Peyer's patch (tissue), 4 donors: ENCODE measurements around the gene DLGAP1.

Experiments
- POLR2A ChIP-seq, 2 donors: fragments of 450-650 bp; IDR thresholded peaks; one replicate each; pipeline ENCODE4 v1.5.1; 2017; ENCODE audit warnings: antibody characterized with exemption in 2 of 2, mild to moderate bottlenecking in 2 of 2, moderate library complexity in 2 of 2
- TF ChIP-seq, protein P1 (sequence below), 6 experiments: fragments of 450-650 bp in 4 of 6; fragments of 200-600 bp in 2 of 6; sonication (generic) in 1 of 6; IDR thresholded peaks; one replicate each; pipeline ENCODE4 v1.5.1; 2017 to 2019; ENCODE audit warnings: antibody characterized with exemption in 6 of 6, mild to moderate bottlenecking in 3 of 6, moderate library complexity in 1 of 6

DNA sequence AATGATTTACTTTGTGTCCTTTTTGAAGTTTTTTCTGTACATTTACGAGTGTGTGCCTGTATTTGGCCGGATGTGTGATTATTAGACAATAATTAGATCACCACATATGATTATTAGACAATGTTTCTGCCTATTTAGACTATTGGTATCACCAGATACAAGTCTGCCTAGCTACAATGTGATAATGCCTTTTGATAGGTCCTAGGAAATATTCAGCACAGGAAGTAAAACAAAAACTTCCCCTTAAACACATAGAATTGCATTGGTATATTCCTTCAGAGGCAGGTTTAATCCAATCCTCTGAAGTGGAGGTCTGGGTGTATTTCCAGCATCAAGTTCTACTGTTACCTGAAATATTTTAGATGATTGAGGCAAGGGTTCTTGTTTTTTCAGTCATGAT, 730.0 kb downstream of the DLGAP1 start:
- TF ChIP-seq, protein P1, sequence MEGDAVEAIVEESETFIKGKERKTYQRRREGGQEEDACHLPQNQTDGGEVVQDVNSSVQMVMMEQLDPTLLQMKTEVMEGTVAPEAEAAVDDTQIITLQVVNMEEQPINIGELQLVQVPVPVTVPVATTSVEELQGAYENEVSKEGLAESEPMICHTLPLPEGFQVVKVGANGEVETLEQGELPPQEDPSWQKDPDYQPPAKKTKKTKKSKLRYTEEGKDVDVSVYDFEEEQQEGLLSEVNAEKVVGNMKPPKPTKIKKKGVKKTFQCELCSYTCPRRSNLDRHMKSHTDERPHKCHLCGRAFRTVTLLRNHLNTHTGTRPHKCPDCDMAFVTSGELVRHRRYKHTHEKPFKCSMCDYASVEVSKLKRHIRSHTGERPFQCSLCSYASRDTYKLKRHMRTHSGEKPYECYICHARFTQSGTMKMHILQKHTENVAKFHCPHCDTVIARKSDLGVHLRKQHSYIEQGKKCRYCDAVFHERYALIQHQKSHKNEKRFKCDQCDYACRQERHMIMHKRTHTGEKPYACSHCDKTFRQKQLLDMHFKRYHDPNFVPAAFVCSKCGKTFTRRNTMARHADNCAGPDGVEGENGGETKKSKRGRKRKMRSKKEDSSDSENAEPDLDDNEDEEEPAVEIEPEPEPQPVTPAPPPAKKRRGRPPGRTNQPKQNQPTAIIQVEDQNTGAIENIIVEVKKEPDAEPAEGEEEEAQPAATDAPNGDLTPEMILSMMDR (IDR thresholded peaks at IDR 0.05): no peak
- no peak for TF ChIP-seq POLR2A (IDR thresholded peaks at IDR 0.05)
